SJCRH30 (cell line): ENCODE data around the gene IREB2. TPM values are rescaled to one million over a fixed set of nuclear protein-coding genes. Genes with fewer than 3 reads are reported as not detected.

ENCODE experiments used
- DNase-seq, 2 experiments: peaks; one replicate each; pipeline ENCODE4 v3.0.0-alpha.2; 2015 to 2020
- H3K27ac ChIP-seq: fragments of 250-450 bp; sonication (Bioruptor Pico); 2 replicates; pipeline ENCODE4 v1.5.1; 2020; ENCODE audit warnings: mild to moderate bottlenecking, moderate library complexity
- H3K27me3 ChIP-seq: fragments of 250-450 bp; sonication (Bioruptor Pico); 2 replicates; pipeline ENCODE4 v1.5.1; 2020; ENCODE audit warnings: mild to moderate bottlenecking, moderate library complexity
- H3K36me3 ChIP-seq: fragments of 250-450 bp; sonication (Bioruptor Pico); 2 replicates; pipeline ENCODE4 v1.5.1; 2020; ENCODE audit warnings: mild to moderate bottlenecking, moderate library complexity
- H3K4me1 ChIP-seq: fragments of 250-450 bp; sonication (Bioruptor Pico); 2 replicates; pipeline ENCODE4 v1.5.1; 2020; ENCODE audit warnings: mild to moderate bottlenecking, moderate library complexity
- H3K4me3 ChIP-seq: fragments of 250-450 bp; sonication (Bioruptor Pico); 2 replicates; pipeline ENCODE4 v1.5.1; 2020; ENCODE audit warnings: mild to moderate bottlenecking, moderate library complexity
- H3K9me3 ChIP-seq: fragments of 250-450 bp; sonication (Bioruptor Pico); replicated peaks from 2 replicates; pipeline ENCODE4 v1.5.1; 2020; ENCODE audit warnings: mild to moderate bottlenecking, moderate library complexity
- total RNA-seq: library from RNA; depleted of rRNA; stranded (reverse); fragments of >200 nt; shearing (Covaris generic); gene quantifications from 2 replicates; pipeline ENCODE4 v1.2.3, GENCODE V29; 2014

Gene IREB2
- total RNA-seq, 1 experiment from 2014 or later = 44.8 TPM

- H3K27me3 ChIP-seq = no peaks in the 10 kb centered on the region
- H3K4me1 ChIP-seq = peaks cover 47% of the 10 kb centered on the region
- DNase-seq = no peak
- no peak overlapping the region for H3K4me3 ChIP-seq
- no peak overlapping the region for H3K27ac ChIP-seq
- H3K36me3 ChIP-seq = peaks cover 9% of the 10 kb centered on the region
- H3K9me3 ChIP-seq = no peaks in the 10 kb centered on the region
Observed at GRCh38 chr15:78456426-78456825, 18.4 kb downstream of the IREB2 start.

- peak; percentile 48 to 74 for DNase-seq
- peaks cover 11% of the 10 kb centered on the region for H3K36me3 ChIP-seq
- peak overlapping the region; percentile 67 for H3K27ac ChIP-seq
- H3K27me3 ChIP-seq = no peaks in the 10 kb centered on the region
- no peak overlapping the region for H3K4me3 ChIP-seq
- no peaks in the 10 kb centered on the region for H3K9me3 ChIP-seq
- peaks cover 47% of the 10 kb centered on the region for H3K4me1 ChIP-seq
Observed at GRCh38 chr15:78457101-78457500, 19.1 kb downstream of the IREB2 start.

GRCh38 chr15:78460737-78461136 lies 22.7 kb downstream of the IREB2 start:
- no peaks in the 10 kb centered on the region for H3K27me3 ChIP-seq
- peaks cover 45% of the 10 kb centered on the region for H3K36me3 ChIP-seq
- H3K27ac ChIP-seq = no peak overlapping the region
- no peak overlapping the region for H3K4me3 ChIP-seq
- DNase-seq = no peak
- H3K9me3 ChIP-seq = no peaks in the 10 kb centered on the region
- H3K4me1 ChIP-seq = peaks cover 21% of the 10 kb centered on the region

- no peak for DNase-seq
- H3K4me1 ChIP-seq = peaks cover 21% of the 10 kb centered on the region
- H3K27ac ChIP-seq = no peak overlapping the region
- no peaks in the 10 kb centered on the region for H3K27me3 ChIP-seq
- H3K9me3 ChIP-seq = no peaks in the 10 kb centered on the region
- peaks cover 51% of the 10 kb centered on the region for H3K36me3 ChIP-seq
- no peak overlapping the region for H3K4me3 ChIP-seq
Observed at GRCh38 chr15:78461171-78461888, 23.3 kb downstream of the IREB2 start.

- no peaks in the 10 kb centered on the region for H3K27me3 ChIP-seq
- H3K36me3 ChIP-seq = peaks cover 91% of the 10 kb centered on the region
- no peaks in the 10 kb centered on the region; the same call in 1 of the 2 replicates for H3K9me3 ChIP-seq
- no peak overlapping the region for H3K4me3 ChIP-seq
- H3K4me1 ChIP-seq = no peaks in the 10 kb centered on the region
- H3K27ac ChIP-seq = no peak overlapping the region
- no peak for DNase-seq
Observed at GRCh38 chr15:78469031-78469430, 31.0 kb downstream of the IREB2 start.

DNA sequence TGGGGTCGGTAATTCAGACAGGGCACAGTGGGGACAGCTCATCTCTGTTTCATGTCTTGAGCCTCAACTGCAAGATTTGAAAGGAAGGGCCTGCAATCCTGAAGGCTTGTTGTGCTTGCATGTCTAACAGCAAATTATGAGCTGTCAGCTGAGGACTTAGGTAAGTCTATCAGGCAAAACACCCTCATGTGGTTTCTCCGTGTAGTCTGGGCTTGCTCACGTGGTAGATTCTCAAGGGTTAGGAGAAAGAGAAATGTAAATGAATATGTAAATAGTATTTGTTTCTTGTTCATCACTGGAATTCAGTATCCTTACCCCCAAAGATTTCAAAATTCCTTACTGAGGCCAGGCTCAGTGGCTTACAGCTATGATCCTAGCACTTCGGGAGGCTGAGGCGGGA lies 39.3 kb downstream of the IREB2 start:
- Histone ChIP-seq H3K36me3 (peaks cover 79% of the 10 kb centered on the region), H3K4me3 (no peak overlapping the region)

GRCh38 chr15:78479650-78480049 lies 41.6 kb downstream of the IREB2 start:
- no peak for DNase-seq
- Histone ChIP-seq H3K36me3 (peaks cover 78% of the 10 kb centered on the region), H3K9me3 (no peaks in the 10 kb centered on the region), H3K4me1 (0 out of 2 replicates have a peak, but pooled peaks cover 1% of the 10 kb centered on the region), H3K4me3 (no peak overlapping the region), H3K27me3 (no peaks in the 10 kb centered on the region), H3K27ac (no peak overlapping the region)

More for the DNA sequence above, 39.3 kb downstream of the IREB2 start:
- Histone ChIP-seq H3K27ac (no peak overlapping the region), H3K27me3 (no peaks in the 10 kb centered on the region), H3K4me1 (no peaks in the 10 kb centered on the region), H3K9me3 (no peaks in the 10 kb centered on the region; the same call in 1 of the 2 replicates)
- DNase-seq = no peak

DNA sequence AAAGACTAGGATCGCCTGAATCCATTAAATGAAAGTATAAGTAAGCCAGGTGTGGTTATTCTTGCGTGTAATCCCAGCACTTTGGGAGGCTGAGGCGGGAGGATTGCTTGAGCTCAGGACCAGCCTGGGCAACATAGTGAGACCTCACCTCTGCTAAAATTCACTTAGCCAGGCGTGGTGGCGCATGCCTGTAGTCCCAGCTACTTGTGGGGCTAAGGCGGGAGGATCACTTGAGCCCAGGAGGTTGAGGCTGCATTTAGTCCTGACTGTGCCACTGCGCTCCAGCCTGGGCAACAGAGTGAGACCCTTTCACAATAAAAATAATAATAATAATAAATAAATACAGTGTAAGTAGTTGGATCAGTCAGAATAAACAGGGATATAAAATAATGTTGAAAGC lies 43.9 kb downstream of the IREB2 start:
- Histone ChIP-seq H3K27ac (no peak overlapping the region), H3K9me3 (no peaks in the 10 kb centered on the region), H3K27me3 (no peaks in the 10 kb centered on the region), H3K36me3 (peaks cover 80% of the 10 kb centered on the region), H3K4me3 (no peak overlapping the region), H3K4me1 (0 out of 2 replicates have a peak, but pooled peaks cover 3% of the 10 kb centered on the region)
- no peak for DNase-seq

GRCh38 chr15:78492872-78493271 lies 54.9 kb downstream of the IREB2 start:
- peaks cover 5% of the 10 kb centered on the region; the same call in 1 of the 2 replicates for H3K4me1 ChIP-seq
- H3K36me3 ChIP-seq = peaks cover 87% of the 10 kb centered on the region
- no peak for DNase-seq
- H3K27ac ChIP-seq = no peak overlapping the region
- H3K4me3 ChIP-seq = no peak overlapping the region
- no peaks in the 10 kb centered on the region for H3K27me3 ChIP-seq
- H3K9me3 ChIP-seq = no peaks in the 10 kb centered on the region

GRCh38 chr15:78501857-78502256 lies 63.8 kb downstream of the IREB2 start:
- no peak overlapping the region for H3K4me3 ChIP-seq
- no peaks in the 10 kb centered on the region for H3K27me3 ChIP-seq
- H3K9me3 ChIP-seq = no peaks in the 10 kb centered on the region
- H3K27ac ChIP-seq = no peak overlapping the region
- DNase-seq = no peak
- H3K36me3 ChIP-seq = peaks cover 36% of the 10 kb centered on the region
- no peaks in the 10 kb centered on the region for H3K4me1 ChIP-seq

GRCh38 chr15:78502641-78503040 lies 64.6 kb downstream of the IREB2 start:
- no peaks in the 10 kb centered on the region for H3K9me3 ChIP-seq
- H3K27ac ChIP-seq = no peak overlapping the region
- no peak for DNase-seq
- no peaks in the 10 kb centered on the region for H3K27me3 ChIP-seq
- no peaks in the 10 kb centered on the region for H3K4me1 ChIP-seq
- peaks cover 28% of the 10 kb centered on the region for H3K36me3 ChIP-seq
- no peak overlapping the region for H3K4me3 ChIP-seq

GRCh38 chr15:78506971-78507830 lies 69.2 kb downstream of the IREB2 start, which contains the start of gene HYKK:
HYKK (plus strand) TSS chr15:78507577; CDS start chr15:78513089, 5,512 bp downstream.
- H3K27ac ChIP-seq = peak within 1 kb of the TSS; percentile 9; the same call in 1 of the 2 replicates
- H3K36me3 ChIP-seq = no peaks in the 10 kb centered on the region
- peak within 1 kb of the TSS; percentile 83 for H3K4me3 ChIP-seq
- peaks cover 21% of the 10 kb centered on the region for H3K4me1 ChIP-seq
- peak; percentile 95 to 98 for DNase-seq
- no peaks in the 10 kb centered on the region for H3K27me3 ChIP-seq
- no peaks in the 10 kb centered on the region for H3K9me3 ChIP-seq

GRCh38 chr15:78507831-78508160 lies 69.8 kb downstream of the IREB2 start:
- peak overlapping the region; percentile 9; the same call in 1 of the 2 replicates for H3K27ac ChIP-seq

DNA sequence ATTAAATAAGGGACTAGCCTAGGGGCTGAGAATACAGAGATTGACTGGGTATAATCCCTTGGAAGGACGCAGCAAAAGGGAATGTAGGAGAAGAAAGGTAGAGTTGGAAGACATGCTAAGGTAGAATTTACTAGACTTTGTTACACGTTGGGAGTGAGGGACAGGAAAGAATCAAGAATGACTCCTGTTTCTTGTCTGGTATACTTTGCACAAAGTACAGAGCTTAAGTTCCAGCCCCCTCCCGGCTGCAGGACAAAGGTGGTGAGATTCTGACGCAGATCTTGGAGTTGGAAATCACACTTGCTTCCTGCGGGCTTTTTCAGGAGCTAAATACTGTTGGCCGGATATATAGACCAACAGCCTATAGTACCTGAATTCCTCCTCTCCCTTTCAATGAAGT lies 70.3 kb downstream of the IREB2 start:
- Histone ChIP-seq H3K27ac (no peak overlapping the region), H3K36me3 (no peaks in the 10 kb centered on the region), H3K4me1 (peaks cover 21% of the 10 kb centered on the region), H3K27me3 (no peaks in the 10 kb centered on the region), H3K4me3 (peak overlapping the region; percentile 83), H3K9me3 (no peaks in the 10 kb centered on the region)
- DNase-seq = peak in 1 of 2 experiments; percentile 27

More at GRCh38 chr15:78507831-78508160, 69.8 kb downstream of the IREB2 start:
- no peaks in the 10 kb centered on the region for H3K36me3 ChIP-seq
- H3K9me3 ChIP-seq = no peaks in the 10 kb centered on the region
- peak overlapping the region; percentile 83 for H3K4me3 ChIP-seq
- peak in 1 of 2 experiments; percentile 61 for DNase-seq
- H3K27me3 ChIP-seq = no peaks in the 10 kb centered on the region
- peaks cover 21% of the 10 kb centered on the region for H3K4me1 ChIP-seq

DNA sequence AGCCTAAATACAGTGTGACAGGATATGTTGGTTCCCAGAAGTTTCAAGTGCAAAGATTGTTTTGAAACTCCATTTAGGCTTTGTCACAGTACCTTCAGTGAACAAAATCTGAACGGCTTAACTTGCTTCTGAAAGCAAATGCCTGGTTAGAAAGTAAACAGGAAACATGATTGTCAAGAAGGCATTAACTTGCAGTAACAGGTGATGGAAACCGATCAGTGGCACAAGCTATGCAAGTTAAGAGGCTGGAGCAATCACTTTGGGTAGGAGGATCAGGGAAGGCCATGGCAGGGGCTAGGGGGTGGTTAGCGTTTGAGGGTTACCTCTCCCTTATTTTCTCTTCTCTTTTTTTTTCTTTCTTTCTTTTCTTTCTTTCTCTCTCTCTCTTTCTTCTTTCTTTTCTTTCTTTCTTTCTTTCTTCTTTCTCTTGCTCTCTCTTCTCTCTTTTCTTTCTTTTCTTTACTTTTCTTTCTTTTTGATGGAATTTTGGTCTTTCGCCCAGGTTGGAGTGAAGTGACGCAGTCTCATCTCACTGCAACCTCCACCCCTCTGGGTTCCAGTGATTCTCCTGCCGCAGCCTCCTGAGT lies 71.8 kb downstream of the IREB2 start:
- H3K27me3 ChIP-seq = no peaks in the 10 kb centered on the region
- H3K36me3 ChIP-seq = no peaks in the 10 kb centered on the region; the same call in 1 of the 2 replicates
- H3K4me3 ChIP-seq = no peak overlapping the region
- H3K9me3 ChIP-seq = no peaks in the 10 kb centered on the region
- H3K4me1 ChIP-seq = peaks cover 21% of the 10 kb centered on the region
- H3K27ac ChIP-seq = peak overlapping the region; percentile 38
- DNase-seq = peak; percentile 62 to 86
